HG03280 (cell line): Measurements from ENCODE around the gene TWNK.
A peak's percentile ranks its signal among the peaks of the same experiment; 100 is the strongest.
"Not testable (repeated sequence)": the region's sequence is repeated elsewhere in the genome, so short reads cannot be mapped to it uniquely, and the experiment has no call there.

Source experiments
- ATAC-seq: cut with Tn5 transposase; IDR thresholded peaks from one replicate; pipeline ENCODE4 v1.9.1; 2021; ENCODE audit warnings: mild to moderate bottlenecking, moderate library complexity; ENCODE audit not compliant: unreplicated experiment

The TWNK gene

DNA sequence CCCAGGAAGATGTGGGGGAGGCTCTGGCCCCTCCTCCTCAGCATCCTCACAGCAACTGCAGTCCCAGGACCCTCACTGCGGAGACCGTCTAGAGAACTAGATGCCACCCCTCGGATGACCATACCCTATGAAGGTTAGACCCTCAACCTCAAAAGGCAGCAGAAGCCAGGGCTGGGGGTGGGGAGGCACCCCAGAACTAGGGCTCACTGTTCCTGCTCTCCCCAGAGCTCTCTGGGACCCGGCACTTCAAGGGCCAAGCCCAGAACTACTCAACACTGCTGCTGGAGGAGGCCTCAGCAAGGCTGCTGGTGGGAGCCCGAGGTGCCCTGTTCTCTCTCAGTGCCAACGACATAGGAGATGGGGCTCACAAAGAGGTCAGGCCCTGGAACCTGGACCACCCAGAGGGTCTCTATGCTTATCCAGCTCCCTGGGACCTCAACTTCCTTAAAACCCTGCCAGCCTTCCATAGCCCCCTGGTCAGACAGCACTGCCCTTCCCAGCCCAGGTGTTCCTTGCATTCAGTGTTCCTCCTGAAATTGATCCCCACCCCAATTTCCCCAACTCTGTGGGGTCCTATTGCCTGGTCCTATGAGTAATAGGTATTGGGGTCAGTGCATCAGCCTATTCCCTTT lies 14.3 kb upstream of the TWNK start:
- ATAC-seq: no peak

DNA sequence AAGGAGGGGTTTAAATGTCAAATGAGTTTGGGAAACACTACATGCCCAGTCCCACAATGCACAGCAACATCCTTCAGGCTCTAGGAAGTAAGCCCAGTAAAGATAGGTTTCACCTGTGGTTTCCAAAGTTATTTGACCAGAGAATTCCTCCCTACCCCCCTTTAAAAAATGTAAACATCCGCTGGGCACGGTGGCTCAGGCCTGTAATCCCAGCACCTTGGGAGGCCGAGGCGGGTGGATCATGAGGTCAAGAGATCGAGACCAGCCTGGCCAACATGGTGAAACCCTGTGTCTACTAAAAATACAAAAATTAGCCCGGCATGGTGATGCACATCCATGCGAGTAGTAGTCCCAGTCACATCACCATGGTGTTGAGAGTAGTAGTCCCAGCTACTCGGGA lies 11.9 kb upstream of the TWNK start:
- ATAC-seq: not testable (repeated sequence)

DNA sequence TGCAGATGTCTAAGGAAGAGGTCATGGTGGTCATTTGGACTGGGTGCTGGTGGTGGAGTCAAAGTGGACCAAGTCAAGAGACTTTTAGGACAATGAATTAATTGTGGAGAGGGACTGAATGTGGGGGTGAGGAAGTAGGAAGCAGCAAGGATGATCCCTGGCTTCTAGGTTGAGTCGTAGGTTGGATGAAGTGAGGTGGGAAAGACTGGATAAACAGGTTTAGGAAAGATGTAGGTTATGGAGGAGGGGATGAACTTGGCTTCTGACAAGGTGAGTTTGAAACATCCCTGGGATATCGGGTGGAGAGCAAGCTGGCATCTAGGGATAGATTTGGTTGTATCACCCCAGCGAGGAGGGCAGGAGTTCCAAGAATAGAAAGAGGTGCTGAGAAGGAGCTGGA lies 10.4 kb upstream of the TWNK start:
- ATAC-seq: no peak

DNA sequence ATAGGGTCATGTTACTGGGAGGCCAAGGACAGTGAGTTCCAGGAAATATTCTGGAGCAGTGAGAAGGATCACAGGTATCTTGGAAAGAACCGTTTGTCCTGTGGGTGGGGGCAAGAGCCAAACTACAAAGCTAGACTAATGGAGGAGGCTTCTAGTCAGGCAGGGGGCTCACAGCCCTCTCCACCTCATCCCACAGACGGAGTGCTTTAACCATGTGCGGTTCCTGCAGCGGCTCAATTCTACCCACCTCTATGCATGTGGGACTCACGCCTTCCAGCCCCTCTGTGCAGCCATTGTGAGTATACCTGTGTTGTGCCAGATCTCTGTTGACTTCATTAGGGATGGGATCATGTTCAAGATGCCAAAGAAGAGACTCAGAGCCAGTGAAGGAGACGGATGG lies 9.9 kb upstream of the TWNK start:
- ATAC-seq: no peak

DNA sequence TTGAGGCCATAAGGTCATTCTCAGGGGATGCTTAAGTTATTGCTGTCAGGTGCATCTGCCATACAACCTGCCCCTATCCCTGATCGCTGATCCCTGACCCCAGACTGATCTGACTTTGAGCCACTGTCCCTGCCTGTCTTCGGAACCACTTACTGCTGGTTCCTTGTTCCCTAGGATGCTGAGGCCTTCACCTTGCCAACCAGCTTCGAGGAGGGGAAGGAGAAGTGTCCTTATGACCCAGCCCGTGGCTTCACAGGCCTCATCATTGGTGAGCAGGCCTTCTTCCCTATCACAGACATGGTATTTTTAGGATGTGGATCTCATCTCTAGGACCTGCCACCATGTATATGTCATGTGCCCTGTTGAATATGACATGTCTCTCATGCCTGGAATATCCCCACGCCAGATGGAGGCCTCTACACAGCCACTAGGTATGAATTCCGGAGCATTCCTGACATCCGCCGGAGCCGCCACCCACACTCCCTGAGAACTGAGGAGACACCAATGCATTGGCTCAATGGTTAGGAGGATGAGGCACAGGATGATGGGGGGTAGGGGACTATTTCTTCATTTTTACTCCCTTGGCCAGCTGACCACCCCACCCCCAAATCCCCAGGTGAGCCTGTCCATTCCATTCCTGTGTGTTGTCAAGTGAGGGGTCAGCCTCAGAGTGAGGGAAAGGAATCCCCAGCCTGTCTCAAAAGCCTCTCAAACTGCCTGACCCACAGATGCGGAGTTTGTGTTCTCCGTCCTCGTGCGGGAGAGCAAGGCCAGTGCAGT lies 9.0 kb upstream of the TWNK start:
- ATAC-seq: no peak

DNA sequence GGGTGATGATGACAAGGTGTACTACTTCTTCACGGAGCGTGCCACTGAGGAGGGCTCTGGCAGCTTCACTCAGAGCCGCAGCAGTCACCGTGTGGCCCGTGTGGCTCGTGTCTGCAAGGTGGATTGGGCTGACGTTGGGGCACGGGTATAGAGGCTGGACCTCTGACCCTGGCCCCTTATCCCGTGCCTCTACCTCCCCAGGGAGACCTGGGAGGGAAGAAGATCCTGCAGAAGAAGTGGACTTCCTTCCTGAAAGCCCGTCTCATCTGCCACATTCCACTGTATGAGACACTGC lies 8.5 kb upstream of the TWNK start:
- no peak for ATAC-seq

DNA sequence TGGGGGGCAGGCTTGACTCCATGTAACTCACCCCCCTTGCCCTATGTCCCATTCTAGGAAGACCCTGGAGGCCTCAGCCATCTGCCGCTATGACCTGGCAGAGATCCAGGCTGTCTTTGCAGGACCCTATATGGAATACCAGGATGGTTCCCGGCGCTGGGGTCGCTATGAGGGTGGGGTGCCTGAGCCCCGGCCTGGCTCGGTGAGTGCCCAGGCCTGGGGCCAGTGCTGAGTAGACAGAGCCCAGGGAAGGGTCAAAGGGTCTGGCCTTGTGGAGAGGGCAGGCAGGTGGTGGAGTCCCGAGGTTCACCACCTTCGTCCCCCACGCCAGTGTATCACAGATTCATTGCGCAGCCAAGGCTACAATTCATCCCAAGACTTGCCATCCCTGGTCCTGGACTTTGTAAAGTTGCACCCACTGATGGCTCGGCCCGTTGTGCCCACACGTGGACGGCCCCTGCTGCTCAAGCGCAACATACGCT lies 7.5 kb upstream of the TWNK start:
- no peak for ATAC-seq

DNA sequence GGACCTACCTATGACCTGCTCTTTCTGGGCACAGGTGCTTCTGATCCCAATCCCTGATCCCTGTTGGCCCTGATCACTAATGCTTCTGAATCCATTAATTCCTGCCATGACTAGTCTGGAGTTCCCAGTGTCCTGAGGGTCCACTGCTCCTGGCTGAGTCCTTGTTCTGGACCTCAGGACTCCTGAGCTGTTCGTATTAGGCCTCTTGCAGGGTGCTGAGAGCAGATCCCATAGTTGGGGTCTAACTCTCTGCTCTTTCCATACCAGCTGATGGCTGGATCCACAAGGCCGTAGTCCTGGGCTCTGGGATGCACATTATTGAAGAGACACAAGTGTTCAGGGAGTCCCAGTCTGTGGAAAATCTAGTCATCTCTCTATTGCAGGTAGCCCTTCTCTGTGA lies 7.0 kb upstream of the TWNK start:
- ATAC-seq: no peak

DNA sequence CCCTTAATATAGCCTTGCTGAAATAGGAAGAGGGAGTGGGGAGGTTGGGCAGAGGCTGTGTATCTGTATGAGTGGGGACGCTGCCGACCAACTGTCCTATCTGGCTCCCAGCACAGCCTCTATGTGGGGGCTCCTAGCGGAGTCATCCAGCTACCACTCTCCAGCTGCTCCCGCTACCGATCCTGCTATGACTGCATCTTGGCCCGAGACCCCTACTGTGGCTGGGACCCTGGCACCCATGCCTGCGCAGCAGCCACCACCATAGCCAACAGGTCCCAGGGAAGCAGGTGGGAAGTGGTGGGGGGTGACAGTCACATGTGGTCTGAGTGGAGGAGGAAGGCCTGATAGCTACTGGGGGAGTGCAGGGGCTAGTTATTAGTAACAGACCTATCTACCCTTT lies 6.6 kb upstream of the TWNK start:
- ATAC-seq: no peak

DNA sequence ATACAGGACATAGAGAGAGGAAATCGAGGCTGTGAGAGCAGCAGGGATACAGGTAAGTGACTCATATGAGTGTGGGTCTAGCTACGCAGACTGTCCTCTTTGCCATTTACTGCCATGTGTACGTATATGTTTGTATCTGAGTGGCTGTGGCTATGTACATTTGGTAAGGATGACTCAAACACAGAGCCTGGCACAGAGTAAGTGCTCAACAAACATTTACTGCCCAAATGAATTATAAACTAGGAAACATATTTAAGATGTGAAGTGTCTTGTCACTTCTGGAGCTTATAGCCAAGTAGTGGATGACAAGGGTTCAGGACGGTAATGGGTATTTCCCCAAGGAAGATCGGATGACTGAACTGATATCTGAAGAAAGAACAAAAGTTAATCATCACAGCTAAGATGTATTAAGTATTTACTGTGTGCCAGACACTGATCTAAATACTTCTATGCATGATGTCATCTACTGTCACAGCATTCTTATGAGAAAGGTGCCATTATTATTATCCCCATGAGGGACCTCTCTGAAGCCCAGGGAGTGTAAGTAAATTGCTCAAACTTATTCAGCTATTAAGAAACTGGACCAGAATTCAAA lies 6.1 kb upstream of the TWNK start:
- ATAC-seq: no peak

DNA sequence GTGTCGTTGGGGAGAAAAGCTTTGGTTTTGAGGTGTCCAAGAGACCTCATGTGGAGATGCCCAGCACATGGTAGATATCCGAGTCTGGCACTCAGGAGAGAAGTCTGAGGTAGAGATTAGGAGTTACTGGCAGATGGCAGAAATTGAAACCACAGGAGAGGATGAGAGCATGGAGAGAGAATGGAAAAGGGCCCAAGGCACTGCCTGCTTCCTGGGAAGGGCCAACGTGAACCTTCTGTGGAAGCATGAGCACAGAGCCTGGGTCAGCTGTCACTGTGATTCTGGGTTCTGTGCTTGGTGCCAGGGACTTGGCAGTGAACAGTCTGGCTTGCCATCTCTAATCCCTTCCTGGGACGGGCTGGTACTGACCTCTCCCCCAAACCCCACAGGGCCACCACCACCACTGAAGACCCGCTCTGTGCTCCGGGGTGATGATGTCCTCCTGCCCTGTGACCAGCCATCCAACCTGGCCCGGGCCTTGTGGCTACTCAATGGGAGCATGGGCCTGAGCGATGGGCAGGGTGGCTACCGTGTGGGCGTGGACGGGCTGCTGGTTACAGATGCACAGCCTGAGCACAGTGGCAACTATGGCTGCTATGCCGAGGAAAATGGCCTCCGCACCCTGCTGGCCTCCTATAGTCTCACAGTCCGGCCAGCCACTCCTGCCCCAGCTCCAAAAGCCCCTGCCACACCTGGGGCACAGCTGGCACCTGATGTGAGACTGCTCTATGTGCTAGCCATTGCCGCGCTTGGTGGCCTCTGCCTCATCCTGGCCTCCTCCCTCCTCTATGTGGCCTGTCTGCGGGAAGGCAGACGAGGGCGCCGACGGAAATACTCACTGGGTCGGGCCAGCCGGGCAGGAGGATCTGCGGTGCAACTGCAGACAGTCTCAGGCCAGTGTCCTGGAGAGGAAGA lies 4.2 kb upstream of the TWNK start:
- no peak for ATAC-seq

DNA sequence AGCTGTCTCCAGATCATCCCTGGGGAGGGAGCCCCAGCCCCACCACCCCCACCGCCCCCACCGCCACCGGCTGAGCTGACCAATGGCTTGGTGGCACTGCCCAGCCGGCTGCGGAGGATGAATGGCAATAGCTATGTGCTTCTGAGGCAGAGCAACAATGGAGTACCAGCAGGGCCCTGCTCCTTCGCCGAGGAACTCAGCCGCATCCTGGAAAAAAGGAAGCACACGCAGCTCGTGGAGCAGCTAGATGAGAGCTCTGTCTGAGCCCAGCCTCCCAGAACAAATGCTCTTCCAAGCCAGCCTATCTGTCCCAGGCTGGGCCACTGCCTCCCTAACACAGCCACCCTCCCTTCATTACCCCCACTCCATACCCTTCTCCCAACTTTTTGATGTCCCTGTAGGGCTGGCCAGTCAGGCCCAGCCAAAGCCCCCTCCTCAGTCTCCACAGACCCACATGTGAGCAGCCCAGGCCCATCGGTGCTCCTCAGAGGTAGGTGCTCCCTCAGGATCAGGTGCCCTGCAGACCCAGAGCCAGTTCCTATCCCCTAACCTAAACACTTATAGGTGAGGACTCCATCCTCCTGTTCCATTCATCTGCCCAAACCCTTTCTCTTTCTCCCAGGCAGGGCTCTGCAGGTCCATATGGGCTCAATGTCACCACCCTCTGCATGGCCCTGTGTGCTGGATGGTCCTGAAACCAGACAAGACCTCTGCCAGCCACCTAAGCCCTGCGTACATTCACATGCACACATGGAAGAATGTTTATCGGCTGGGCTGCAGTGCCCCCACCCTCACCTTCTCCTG lies 3.3 kb upstream of the TWNK start:
- ATAC-seq: no peak

DNA sequence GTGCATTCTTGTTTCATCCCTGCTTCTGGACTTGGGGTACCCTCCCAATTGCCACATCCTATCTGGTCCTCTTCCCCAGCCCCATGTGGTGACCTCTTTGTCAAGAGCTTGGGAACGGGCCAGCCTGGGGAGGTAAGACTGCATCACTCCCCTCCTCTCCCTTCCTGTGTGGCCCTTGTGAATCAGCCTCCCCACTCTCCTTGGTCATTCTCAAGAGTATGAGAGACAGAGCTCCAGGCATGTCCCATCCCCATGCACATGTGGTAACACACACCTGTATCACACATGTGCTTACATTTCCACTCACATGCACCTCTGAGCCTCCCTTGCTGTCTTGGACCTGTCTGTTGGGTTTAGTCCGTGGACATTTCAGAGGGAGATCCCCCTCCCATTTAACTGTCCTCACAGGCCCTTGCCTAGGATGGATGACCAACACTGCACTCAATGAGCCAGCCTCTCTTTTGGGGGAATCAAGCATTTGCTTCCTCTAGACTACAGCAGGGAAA lies 2.6 kb upstream of the TWNK start:
- no peak for ATAC-seq

DNA sequence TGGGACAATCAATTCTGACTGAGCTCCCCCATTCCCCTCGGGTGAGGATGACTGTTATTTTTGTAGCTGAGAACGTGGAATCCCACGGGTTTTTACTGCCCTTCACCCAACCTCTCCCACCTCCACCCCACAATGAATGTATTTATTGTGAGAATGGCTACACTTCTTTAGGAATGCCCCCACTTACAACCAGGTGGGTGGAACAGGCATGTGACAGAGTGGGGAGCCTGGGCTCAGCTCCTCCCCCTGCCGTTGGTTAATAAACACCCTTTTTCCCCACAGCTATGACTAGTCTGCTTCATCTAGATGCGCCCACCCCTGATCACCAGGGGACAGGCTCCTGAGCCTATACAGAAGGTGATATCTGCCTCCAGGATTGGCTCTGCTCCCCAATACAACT lies 2.0 kb upstream of the TWNK start:
- no peak for ATAC-seq

DNA sequence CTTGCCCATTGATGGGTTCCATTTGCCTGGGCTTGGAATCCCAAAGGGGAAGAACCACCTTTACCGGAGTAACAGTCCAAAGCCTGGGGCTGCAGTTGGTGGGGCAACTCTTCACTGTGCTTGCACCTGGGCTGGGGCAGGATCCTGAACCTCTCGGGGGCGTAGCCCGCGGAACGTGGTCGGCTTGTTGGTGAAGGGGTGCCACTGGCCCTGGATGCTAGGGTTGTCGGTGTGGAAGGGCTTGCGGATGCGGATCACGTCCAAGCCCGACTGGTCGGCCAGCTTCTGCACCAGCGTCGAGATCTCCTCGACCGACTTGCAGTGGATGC lies 756 bp upstream of the TWNK start:
- no peak for ATAC-seq

DNA sequence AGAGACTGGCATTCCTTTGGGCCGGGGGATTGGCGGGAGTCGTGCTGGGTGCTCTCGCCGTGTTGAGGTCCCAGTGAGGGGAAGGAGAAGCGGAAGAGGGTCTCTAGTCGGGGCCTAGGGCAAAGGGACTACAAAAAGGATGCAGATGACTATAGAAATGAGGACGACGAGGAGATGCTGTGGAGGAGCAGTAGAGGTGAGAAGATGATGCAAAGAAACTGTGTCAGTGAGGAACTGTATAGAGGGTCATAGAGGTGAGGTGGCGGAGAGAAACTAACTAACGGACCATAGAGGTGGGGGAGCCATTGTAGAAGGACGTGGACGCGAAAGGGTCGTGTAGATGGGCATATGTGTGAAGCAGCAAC lies 324 bp downstream of the TWNK start:
- ATAC-seq: peak; percentile 10

DNA sequence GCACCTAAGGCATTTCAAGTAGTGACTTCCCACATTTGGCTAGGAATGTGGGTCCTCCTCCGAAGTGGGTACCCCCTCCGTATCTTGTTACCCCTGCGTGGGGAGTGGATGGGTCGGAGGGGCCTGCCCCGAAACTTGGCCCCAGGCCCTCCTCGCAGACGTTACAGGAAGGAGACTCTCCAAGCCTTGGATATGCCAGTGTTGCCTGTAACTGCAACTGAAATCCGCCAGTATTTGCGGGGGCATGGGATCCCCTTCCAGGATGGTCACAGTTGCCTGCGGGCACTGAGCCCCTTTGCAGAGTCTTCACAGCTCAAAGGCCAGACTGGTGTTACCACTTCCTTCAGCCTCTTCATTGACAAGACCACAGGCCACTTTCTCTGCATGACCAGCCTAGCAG lies 823 bp downstream of the TWNK start:
- ATAC-seq: no peak

DNA sequence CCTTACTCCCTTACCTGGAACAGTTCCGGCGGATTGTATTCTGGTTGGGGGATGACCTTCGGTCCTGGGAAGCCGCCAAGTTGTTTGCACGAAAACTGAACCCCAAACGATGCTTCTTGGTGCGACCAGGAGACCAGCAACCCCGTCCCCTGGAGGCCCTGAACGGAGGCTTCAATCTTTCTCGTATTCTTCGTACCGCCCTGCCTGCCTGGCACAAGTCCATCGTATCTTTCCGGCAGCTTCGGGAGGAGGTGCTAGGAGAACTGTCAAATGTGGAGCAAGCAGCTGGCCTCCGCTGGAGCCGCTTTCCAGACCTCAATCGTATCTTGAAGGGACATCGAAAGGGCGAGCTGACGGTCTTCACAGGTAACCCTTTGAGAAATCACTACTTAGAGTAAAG lies 1.7 kb downstream of the TWNK start:
- ATAC-seq: no peak

DNA sequence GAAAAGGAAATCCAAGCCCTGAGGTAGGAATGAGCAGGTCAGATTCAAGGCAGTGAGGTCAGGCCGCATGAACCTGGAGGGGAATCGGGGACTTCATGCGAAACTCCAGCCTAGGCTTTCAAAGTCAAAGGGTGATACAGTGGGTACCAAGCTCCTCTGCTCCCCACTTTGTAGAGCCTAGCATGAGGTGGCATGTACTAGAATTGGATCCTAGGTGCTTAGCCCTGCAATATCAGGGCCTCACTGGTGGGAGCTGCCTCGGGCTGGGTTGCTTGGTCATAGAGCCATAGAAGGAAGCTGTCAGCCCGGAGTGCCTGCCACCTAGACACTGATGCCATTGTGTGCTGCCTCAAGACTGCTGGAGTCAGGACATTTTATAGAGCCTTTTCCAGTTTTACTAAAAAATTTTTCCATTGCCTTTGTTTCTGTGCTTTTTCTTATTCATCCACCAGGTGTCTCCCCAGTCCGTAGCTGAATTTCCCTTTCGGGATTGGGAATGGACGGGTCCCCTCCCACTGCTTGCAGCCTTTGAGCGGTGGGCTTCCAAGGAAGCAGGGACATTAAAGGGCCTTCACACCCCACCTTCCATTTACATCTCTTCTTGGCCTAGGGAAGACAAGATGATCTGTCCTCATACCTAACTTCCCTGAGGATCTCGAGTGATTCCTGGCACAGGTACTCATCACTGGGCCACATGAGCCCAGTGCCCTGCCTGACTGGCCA lies 6.8 kb downstream of the TWNK start:
- ATAC-seq: no peak

DNA sequence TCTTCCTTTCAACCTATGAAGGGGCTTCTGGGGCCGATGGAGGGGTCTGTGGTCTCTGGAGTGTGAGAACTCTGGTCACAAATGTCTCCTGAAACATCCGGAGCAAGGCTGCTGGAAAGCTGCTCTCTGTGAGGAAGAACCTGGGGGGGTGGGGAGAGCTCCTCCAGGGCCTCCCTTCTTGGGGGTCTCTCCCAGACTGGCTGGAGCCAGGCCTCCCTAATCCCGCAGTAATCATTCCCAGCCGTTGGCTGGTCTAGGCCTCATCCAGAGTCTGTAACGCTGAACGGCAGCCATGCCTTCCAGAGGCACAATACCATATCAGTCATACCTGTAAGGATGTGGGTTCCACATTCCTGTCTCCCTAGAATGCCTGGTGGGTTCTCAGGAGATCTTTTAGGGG lies 7.8 kb downstream of the TWNK start:
- ATAC-seq: no peak
